ENCODE measurements around the gene NOP53. TPM values are rescaled to one million over a fixed set of nuclear protein-coding genes. Genes with fewer than 3 reads are reported as not detected.

The NOP53 gene
- total and polyA plus RNA-seq, 2 of the 4 experiments (the other 2 are of a cell fraction) = 59.5 to 83.2 TPM

Small RNA genes lying within 50 kb of the gene (microRNA-seq; reads per million reads assigned to microRNA genes)
- gene AC008745.1 (ENCODE audit: insufficient read depth, insufficient read length) = not detected
- not detected for gene SNORD23 (ENCODE audit: insufficient read depth, insufficient read length)

Small RNA genes lying within 50 kb of the gene (small RNA-seq; reads per million reads assigned to genes)
- 0 reads per million in 5 experiments for gene AC008745.1
- gene SNORD23 = 0 reads per million in 5 experiments

Other genes starting within 250 kb of the NOP53 start
- gene NAPA, start 230.5 kb upstream of the NOP53 start, total RNA-seq (2012; rRNA removed) = 51.7 and 76.4 TPM in 2 replicates
- gene NAPA, start 230.5 kb upstream of the NOP53 start, polyA plus RNA-seq (2012; rRNA removed) = 126 and 139 TPM in 2 replicates
- not detected in 2 replicates for gene ZNF541, start 172.4 kb upstream of the NOP53 start, total RNA-seq (2012; rRNA removed)
- not detected in 2 replicates for gene ZNF541, start 172.4 kb upstream of the NOP53 start, polyA plus RNA-seq (2012; rRNA removed)
- gene BICRA, start 136.4 kb upstream of the NOP53 start, total RNA-seq (2012; rRNA removed) = 1.8 and 3.1 TPM in 2 replicates
- gene BICRA, start 136.4 kb upstream of the NOP53 start, polyA plus RNA-seq (2012; rRNA removed) = 3.5 and 3.9 TPM in 2 replicates
- gene EHD2, start 32.1 kb upstream of the NOP53 start, total RNA-seq (2012; rRNA removed) = 31.9 and 35.3 TPM in 2 replicates
- 152 and 181 TPM in 2 replicates for gene EHD2, start 32.1 kb upstream of the NOP53 start, polyA plus RNA-seq (2012; rRNA removed)
- 51.7 and 61.3 TPM in 2 replicates for gene SELENOW, start 33.2 kb downstream of the NOP53 start, total RNA-seq (2012; rRNA removed)
- gene SELENOW, start 33.2 kb downstream of the NOP53 start, polyA plus RNA-seq (2012; rRNA removed) = 217 and 232 TPM in 2 replicates
- gene TPRX1, start 59.0 kb downstream of the NOP53 start, total RNA-seq (2012; rRNA removed) = not detected in 2 replicates
- not detected in 2 replicates for gene TPRX1, start 59.0 kb downstream of the NOP53 start, polyA plus RNA-seq (2012; rRNA removed)
- not detected in 2 replicates for gene CRX, start 76.4 kb downstream of the NOP53 start, total RNA-seq (2012; rRNA removed)
- not detected in 2 replicates for gene CRX, start 76.4 kb downstream of the NOP53 start, polyA plus RNA-seq (2012; rRNA removed)
- gene TPRX2, start 113.7 kb downstream of the NOP53 start, total RNA-seq (2012; rRNA removed) = not detected in 2 replicates
- gene TPRX2, start 113.7 kb downstream of the NOP53 start, polyA plus RNA-seq (2012; rRNA removed) = not detected in 2 replicates
- gene SULT2A1, start 140.8 kb downstream of the NOP53 start, total RNA-seq (2012; rRNA removed) = not detected in 2 replicates
- gene SULT2A1, start 140.8 kb downstream of the NOP53 start, polyA plus RNA-seq (2012; rRNA removed) = not detected in 2 replicates
- gene BSPH1, start 246.6 kb downstream of the NOP53 start, total RNA-seq (2012; rRNA removed) = not detected in 2 replicates
- not detected in 2 replicates for gene BSPH1, start 246.6 kb downstream of the NOP53 start, polyA plus RNA-seq (2012; rRNA removed)
- not detected in 2 replicates for gene ELSPBP1, start 249.1 kb downstream of the NOP53 start, total RNA-seq (2012; rRNA removed)
- not detected in 2 replicates for gene ELSPBP1, start 249.1 kb downstream of the NOP53 start, polyA plus RNA-seq (2012; rRNA removed)

Measured in IMR-90 (cell line).